ENCODE data around the gene ATXN1.
A peak's percentile ranks its signal among the peaks of the same experiment; 100 is the strongest.

ATXN1 gene

DNA sequence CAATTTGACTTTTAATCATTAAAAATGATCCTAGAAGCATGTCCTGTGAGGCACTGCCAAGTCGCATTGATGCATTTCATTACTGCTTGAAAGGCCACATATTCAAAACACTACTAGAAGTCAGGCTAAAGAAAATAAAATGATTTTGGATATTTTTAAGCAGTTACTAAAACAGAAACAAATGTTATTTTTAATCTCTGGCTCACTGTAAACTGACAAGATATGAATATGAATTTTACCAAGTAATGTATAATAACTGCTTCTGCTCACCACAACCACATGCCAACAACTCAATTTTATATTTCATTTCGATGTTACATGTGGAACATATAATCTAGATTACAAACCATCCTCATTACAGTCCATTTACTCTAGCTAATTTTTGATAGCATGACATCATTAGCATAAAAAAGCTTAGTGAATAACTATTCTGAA, 90.6 kb downstream of the ATXN1 start:
- in situ Hi-C loops (cut with HindIII; ENCODE audit: low pct_ligation_motif_present, low pct_unique_long_range_greater_than_20kb, low sequenced_read_pairs) = no loop called here

DNA sequence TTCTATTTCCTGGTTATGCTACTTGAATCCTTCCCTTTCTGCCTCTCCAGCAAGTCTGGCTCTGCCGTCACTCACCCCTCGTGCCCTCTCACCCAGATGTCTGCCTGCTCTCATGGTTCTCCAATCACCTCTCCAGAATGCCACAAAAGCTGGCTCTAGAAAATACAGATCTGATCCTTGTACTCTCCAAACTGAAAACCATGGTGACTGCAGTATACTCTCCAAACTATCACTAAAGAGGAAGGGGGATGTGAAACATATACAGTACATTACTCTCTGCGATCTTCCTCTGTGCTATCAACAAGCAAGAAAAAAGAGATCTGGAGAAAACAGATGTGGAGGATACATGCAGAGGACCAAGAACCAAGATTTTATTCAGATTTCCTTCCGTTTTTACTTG, 91.1 kb downstream of the ATXN1 start:
- DNase-seq = no peak
- in situ Hi-C loops (cut with HindIII; ENCODE audit: low pct_ligation_motif_present, low pct_unique_long_range_greater_than_20kb, low sequenced_read_pairs) = no loop called here

More for the DNA sequence above, 90.6 kb downstream of the ATXN1 start:
- DNase-seq = no peak

DNA sequence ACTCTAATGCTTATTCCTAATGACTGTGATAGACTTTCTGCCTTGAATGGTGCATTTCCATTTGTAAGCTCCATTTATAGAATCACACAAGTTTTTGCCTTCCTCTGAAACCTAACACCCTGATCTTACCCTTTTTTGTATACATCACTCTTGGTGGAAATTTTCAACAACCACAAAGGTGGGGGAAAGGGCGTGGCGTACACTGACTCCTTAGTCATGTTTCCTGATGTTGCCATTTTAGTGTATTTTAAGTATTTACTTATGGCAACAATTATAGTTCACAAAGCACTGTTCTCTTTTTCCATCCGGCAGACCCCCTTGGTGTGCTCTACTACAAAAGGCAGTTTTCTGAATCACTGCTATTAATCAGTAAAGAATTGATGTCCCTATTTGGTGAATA, 92.0 kb downstream of the ATXN1 start:
- DNase-seq = no peak
- in situ Hi-C loops (cut with HindIII; ENCODE audit: low pct_ligation_motif_present, low pct_unique_long_range_greater_than_20kb, low sequenced_read_pairs) = no loop called here

DNA sequence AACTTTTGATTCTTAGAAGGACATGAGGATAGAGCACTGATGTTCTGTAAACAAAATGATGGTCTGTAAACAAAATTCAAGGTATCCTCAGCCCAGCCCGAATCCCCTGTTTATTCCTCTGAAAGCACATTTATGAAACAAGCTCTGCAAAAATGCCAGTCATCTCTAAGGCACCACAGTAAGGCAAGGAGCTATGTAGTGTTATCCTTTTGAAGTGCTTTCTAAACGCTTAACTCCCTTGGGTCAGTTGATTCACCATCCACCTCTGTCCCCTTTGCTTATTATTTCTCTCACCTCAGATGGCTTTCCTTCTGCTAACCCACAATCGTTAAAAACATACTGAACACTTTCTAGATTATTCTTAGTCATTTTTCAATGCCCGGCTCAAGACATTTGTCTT, 93.8 kb downstream of the ATXN1 start:
- DNase-seq = no peak
- in situ Hi-C loops (cut with HindIII; ENCODE audit: low pct_ligation_motif_present, low pct_unique_long_range_greater_than_20kb, low sequenced_read_pairs) = no loop called here

DNA sequence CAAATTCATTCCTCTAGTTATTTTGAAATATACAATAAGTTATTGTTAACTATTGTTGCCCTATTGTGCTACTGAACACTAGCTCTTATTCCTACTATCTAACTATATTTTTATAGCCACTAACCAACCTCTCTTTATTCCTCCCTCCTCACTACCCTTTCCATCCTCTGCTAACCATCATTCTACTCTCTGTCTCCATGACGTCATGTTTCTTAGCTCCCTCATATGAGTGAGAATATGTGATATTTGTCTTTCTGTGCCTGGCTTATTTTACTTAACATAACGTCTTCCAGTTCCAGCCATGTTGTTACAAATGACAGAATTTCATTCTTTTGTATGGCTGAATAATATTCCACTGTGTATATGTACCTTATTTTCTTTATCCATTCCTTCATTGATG, 95.3 kb downstream of the ATXN1 start:
- in situ Hi-C loops (cut with HindIII; ENCODE audit: low pct_ligation_motif_present, low pct_unique_long_range_greater_than_20kb, low sequenced_read_pairs) = no loop called here
- no peak for DNase-seq

DNA sequence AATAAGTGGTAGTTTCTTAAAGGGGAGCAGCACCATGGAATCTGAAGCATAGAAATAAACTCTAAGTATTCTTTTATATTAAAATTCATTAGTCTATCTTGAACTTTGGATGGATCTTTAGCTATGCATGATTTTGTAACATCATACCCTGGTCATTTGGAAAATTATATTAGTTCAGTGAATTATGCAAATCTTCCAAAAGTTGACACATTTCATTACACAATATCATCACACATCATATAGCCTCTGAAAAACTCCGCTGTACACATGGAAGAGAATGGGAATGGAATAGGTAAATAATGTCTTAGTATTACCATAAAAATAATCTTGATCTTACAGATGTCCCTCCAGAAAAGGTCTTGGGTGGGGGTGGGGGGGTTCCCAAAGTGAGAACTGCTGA, 96.1 kb downstream of the ATXN1 start:
- DNase-seq = no peak
- in situ Hi-C loops (cut with HindIII; ENCODE audit: low pct_ligation_motif_present, low pct_unique_long_range_greater_than_20kb, low sequenced_read_pairs) = no loop called here

DNA sequence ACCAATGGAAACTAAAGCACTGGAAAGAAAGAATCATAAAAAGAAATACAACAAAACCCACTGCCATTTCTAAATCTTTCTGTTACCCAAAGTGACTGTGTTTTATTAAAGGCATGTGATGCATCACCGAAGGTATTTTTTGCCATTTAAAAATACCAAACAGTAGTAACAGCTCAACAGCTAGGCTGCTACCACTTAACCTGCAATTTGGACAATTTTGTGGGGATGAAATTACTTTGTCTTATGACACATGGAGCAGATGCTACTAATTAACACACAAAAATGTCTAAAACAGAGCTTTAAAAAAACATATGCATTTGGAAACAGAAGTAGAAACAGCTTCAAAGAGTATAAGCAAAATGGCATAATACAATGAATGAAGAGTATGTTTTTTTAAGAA, 97.4 kb downstream of the ATXN1 start:
- no peak for DNase-seq
- in situ Hi-C loops (cut with HindIII; ENCODE audit: low pct_ligation_motif_present, low pct_unique_long_range_greater_than_20kb, low sequenced_read_pairs) = no loop called here

DNA sequence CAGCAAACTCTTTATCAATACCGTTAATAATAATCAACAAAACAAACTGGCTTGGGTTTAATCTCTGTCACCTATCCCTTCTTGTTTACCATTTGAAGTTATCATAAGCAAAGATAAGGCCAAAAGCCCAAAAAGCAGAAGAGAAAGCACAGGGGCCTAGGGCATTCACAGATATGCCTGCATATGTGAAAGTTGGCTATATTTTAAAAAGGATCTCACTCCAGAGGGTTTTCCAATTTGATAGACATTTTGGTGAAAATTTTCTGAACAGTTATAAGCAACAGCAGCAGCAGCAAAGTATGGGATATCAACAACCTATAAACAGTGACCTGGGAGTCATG, 101.1 kb downstream of the ATXN1 start:
- no peak for DNase-seq
- in situ Hi-C loops (cut with HindIII; ENCODE audit: low pct_ligation_motif_present, low pct_unique_long_range_greater_than_20kb, low sequenced_read_pairs) = no loop called here

DNA sequence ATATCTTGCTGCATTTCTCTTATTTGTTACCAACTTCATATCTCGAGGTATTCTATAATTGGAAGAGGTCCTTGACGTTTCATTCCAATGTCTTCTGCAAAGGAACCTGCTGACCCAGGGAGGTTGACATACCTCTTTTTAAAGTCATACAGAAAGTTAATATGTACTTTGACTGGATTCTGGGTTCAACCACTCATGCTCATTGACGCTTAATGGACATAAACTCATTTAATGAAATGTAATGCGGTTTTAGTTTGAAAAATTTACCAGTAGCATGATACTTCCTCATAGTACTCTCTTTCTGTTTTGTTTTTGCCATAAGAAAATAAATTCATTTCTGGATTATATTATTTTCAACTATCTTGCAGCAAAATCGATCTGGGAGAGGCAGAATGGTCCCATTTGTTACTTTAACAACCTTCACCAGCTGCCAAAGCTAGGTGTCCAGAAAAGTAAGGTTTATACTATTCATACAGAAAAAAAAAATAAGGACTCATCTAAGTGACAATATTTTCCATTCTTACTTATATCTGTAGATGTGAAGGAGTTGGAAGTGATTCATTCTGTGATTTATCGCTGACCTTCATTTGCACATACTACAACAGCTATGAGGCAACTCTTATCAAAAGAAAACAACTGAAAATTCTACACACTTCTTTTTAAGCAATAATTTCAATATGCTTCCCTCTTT, 101.6 kb downstream of the ATXN1 start:
- in situ Hi-C loops (cut with HindIII; ENCODE audit: low pct_ligation_motif_present, low pct_unique_long_range_greater_than_20kb, low sequenced_read_pairs) = no loop called here
- no peak for DNase-seq

DNA sequence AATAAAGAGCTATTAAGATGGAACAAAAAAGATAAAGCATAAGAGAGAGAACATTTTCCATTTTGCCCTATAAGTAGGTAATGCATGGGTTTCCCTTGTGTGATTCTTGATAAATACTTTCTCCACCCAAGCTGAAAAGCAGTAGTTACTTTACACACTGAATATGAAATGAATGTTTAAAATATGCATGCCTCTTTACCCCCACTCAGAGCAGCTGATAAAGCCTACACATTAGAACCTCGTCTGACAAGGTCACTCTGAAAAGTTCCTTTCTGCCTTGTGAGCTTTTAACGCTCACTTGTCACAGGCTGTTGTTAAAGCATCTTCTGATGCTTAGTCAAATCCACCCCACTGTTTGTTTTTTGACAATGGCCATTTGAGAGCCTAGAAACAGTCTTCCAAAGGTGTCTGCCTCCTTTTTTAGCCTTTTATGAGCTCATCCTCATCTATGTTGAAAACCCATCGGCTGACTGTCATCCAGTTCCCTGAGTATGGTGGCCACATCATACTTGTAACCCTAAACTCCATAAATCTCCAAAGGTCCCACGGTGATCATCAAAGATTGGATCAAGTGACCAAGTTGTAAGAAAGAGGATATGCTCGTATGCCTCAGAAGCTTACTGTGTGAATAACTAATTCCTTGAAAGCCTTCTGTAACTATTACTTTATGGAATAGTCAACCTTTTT, 102.8 kb downstream of the ATXN1 start:
- DNase-seq = no peak
- in situ Hi-C loops (cut with HindIII; ENCODE audit: low pct_ligation_motif_present, low pct_unique_long_range_greater_than_20kb, low sequenced_read_pairs) = no loop called here

DNA sequence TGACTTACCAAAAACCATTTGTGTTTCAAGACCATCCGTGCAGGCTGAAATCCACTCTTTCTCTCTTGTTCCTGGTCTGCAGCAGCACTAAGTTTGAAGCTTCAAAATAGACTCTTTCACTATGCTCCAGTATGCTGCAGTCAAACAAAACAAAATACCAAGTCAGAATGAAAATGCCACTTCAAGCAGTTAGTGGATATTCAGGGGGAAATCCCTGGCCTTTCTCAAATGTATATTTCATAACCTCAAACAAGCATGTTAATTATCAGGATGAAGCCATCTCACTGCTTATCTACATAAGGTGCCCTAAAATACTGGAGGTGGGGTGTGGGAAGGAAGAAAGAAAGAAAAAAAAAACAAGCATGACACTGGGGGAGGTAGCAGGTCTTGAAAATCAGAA, 103.5 kb downstream of the ATXN1 start:
- no peak for DNase-seq
- in situ Hi-C loops (cut with HindIII; ENCODE audit: low pct_ligation_motif_present, low pct_unique_long_range_greater_than_20kb, low sequenced_read_pairs) = no loop called here

DNA sequence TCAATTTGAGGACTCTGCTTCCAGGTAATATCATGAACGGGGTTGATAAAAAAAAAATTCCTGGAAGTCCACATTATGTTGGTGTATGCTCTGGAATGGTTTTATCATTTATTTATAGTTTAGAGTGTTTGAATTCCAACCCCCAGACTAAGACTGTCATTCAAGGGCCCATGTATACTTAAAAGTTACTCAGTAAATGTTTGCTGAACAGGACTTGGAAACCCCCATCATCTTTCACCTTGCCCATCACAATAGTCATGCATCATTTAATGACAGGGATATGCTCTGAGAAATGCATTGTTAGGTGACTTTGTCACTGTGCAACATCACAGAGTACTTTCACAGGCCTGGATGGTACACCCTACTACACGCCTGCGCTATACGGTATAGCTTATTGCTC, 104.8 kb downstream of the ATXN1 start:
- in situ Hi-C loops (cut with HindIII; ENCODE audit: low pct_ligation_motif_present, low pct_unique_long_range_greater_than_20kb, low sequenced_read_pairs) = no loop called here
- DNase-seq = no peak

DNA sequence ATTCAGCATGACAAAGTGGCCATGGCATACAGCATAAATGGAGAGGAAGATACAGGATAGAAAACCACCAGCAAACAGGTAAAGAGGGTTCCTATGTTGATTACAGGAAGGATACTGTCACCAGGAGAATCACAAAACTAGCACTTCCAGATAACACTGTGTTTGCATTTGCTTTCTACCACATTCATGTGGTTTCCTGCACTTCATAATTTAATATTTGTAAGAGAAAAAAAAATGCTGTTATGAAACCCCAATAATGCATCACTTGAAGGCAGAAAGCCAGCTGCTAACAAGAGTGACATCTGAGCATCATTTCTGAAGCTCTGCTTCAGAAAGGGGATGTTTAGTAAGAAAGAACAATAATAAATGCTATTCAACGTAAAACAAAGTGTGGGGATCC, 106.6 kb downstream of the ATXN1 start:
- in situ Hi-C loops (cut with HindIII; ENCODE audit: low pct_ligation_motif_present, low pct_unique_long_range_greater_than_20kb, low sequenced_read_pairs) = no loop called here
- no peak for DNase-seq

DNA sequence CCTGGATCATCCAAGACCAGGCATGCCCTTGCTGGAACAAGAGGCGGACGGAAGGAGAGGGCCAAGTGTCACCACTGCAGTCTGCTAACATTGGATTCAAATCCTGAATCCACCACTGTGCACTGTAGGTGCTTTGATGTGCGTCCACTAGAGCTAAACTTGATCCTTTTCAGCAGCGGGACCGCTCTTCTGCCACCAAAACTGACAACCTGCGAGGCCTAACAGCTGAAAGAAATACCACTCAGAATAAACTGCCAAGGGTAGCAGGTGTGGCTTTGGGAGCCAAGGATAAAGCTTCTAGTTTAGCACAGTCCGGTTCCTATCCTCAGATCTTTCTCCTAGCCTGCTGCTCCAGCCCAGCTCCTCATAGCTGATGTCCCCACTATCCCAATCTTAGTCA, 108.0 kb downstream of the ATXN1 start:
- DNase-seq = no peak
- in situ Hi-C loops (cut with HindIII; ENCODE audit: low pct_ligation_motif_present, low pct_unique_long_range_greater_than_20kb, low sequenced_read_pairs) = no loop called here

DNA sequence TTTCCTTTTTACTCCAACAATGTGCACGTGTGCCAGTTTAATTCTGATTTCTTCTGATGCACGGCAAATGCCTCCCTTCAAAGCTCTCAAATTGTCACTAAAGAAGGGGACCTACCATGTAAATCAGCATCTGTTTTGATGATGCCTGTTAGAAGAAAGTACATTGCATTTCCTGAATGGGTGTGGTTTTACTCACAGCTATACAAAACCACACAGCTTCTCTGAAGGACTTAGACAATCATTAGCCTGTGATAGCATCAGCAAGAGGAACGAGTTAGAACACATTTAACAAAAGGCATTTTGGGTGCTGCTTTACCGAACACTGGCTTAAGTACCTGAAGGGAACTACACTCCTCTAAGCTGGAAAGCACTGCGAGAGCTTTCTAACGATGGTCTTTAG, 109.4 kb downstream of the ATXN1 start:
- in situ Hi-C loops (cut with HindIII; ENCODE audit: low pct_ligation_motif_present, low pct_unique_long_range_greater_than_20kb, low sequenced_read_pairs) = no loop called here
- peak; percentile 55 for DNase-seq

DNA sequence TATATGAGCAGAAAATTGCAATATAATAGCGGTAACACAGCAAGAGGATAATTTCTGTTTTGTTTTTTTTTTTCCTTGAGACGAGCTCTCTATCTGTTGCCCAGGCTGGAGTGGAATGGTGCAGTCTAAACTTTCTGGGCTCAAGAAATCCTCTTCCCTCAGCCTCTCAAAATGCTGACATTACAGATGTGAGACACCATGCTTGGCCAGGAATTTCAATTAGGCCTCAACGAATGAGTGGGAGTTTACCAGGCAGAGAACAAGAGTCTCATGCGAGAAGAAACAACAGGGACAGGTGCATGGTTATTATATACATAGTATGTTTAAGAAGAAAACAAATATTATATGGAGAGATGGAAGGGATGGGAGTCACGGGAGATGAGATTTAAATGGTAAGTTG, 111.4 kb downstream of the ATXN1 start:
- DNase-seq = no peak
- in situ Hi-C loops (cut with HindIII; ENCODE audit: low pct_ligation_motif_present, low pct_unique_long_range_greater_than_20kb, low sequenced_read_pairs) = no loop called here

DNA sequence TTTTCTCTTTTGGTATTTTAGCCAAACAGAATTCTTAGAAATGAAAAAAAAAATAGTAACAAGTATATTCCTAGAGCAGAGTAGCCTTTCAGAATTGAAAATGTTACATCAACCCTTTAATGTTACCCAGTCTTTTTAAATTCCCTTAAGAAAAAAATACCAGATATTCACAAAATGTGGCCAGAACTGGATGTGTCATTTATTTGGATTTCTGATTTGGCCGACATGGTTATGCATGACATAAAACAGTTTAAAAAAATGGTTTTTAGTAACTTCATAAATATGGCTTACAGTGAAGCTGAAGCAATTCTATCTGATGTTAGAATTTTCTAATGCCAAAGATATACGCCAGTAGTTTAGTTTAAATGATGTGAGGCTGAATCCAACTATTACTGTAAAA, 112.0 kb downstream of the ATXN1 start:
- in situ Hi-C loops (cut with HindIII; ENCODE audit: low pct_ligation_motif_present, low pct_unique_long_range_greater_than_20kb, low sequenced_read_pairs) = no loop called here
- DNase-seq = no peak

DNA sequence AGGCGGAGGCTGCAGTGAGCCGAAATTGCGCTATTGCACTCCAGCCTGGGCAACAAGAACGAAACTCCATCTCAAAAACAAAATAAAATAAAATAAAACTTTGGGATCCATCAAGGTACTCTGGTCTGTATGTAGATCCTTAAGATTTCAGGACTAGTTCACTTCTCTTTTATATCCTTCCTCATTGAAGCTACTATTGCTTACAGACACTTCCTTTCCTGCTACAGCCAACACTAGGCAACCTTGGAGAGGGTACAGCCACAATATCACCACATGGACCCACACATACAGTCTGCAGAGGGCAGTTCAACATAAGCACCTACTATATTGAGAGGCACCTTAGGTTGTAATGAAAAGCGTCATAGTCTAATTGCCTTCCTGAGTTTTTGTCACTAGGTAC, 113.3 kb downstream of the ATXN1 start:
- in situ Hi-C loops (cut with HindIII; ENCODE audit: low pct_ligation_motif_present, low pct_unique_long_range_greater_than_20kb, low sequenced_read_pairs) = no loop called here
- DNase-seq = no peak

DNA sequence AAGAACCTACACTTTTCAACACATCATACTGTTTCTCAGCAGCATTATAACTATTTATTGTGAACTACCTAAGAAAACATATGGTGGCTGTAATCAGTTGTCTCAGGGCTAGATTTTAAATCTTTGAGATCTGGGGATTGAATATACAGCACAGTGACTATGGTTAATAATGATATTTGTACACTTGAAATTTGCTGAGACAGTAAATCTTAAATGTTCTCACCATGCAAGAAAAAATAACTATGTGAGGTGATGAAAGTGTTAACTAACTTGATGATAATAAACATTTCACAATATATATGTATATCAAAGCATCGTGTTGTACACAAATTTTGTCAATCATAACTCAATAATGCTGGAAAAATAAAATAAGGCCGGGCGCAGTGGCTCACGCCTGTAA, 113.8 kb downstream of the ATXN1 start:
- DNase-seq = no peak
- in situ Hi-C loops (cut with HindIII; ENCODE audit: low pct_ligation_motif_present, low pct_unique_long_range_greater_than_20kb, low sequenced_read_pairs) = no loop called here

DNA sequence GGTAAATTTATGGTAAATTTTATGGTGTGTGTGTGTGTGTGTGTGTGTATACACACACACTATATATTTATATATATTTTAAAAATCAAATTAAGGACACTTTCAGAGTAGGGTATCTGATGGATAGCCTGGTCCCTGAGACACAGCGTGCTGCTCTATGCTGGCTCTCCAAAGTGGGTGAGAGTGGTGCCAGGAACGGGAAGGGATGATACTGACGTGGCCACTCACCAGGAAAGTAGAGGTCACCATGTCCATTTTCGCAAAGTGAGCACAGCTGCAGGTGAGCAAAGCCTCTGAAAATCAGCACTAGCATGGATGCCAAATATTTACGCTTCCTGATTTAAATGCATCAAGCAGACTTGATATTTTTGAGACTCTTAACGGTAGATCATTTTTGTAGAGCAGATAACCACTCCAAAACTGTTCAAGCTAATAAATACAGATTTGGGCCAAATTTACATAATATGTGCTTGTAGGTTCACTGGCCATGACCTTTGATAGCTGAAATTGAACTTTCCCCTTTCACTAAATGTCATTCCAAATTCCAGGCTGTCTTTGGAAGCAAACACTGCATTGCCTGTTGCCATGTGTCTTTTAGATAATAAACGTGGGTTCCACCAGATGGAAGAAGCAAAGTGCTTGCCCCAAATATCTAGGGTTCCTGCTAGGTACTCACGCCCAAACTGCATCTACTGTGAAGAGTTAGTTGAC, 116.6 kb downstream of the ATXN1 start:
- DNase-seq = no peak
- in situ Hi-C loops (cut with HindIII; ENCODE audit: low pct_ligation_motif_present, low pct_unique_long_range_greater_than_20kb, low sequenced_read_pairs) = no loop called here

Measured in ACHN (cell line).